Loucy (cell line): ENCODE data around the gene STK40.

Source experiments
- CTCF ChIP-seq: fragments of 200-600 bp; sonication (generic); conservative IDR thresholded peaks from 2 replicates; pipeline ENCODE4 v1.5.1; 2014; ENCODE audit warnings: mild to moderate bottlenecking, antibody characterized with exemption, low read length
- EZH2phosphoT487 ChIP-seq: fragments of 200-600 bp; IDR thresholded peaks from 2 replicates; pipeline ENCODE4 v1.6.1; 2018; ENCODE audit warnings: antibody characterized with exemption, mild to moderate bottlenecking, moderate library complexity, borderline replicate concordance

- no peak for TF ChIP-seq CTCF
- TF ChIP-seq EZH2phosphoT487: no peak
Observed at GRCh38 chr1:36297062-36297461, 88.7 kb downstream of the STK40 start.
